ENCODE results near the gene CLDN18.

CLDN18 gene

DNA sequence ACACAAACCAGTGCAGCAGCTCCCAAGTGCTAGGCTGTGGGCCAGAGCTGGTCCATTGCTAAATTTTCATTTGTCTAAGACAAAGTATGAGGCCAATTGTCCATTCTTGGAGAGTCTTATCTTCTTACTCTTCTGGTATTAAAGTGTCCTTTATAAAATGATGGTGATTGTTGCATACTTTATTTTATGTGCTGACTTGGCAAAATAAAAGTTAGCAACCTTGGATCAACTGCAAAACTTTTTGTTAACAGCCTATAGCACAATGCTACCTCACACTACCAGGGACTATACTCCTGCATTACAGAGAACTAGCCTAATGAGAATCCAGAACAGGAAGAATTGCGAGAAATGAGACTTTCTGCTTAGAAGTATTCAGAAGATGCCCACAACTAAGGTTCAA, 44.1 kb downstream of the CLDN18 start:
- DNase-seq (ENCODE audit: extremely low read depth, low read depth): no peak
- TF ChIP-seq, protein P1, sequence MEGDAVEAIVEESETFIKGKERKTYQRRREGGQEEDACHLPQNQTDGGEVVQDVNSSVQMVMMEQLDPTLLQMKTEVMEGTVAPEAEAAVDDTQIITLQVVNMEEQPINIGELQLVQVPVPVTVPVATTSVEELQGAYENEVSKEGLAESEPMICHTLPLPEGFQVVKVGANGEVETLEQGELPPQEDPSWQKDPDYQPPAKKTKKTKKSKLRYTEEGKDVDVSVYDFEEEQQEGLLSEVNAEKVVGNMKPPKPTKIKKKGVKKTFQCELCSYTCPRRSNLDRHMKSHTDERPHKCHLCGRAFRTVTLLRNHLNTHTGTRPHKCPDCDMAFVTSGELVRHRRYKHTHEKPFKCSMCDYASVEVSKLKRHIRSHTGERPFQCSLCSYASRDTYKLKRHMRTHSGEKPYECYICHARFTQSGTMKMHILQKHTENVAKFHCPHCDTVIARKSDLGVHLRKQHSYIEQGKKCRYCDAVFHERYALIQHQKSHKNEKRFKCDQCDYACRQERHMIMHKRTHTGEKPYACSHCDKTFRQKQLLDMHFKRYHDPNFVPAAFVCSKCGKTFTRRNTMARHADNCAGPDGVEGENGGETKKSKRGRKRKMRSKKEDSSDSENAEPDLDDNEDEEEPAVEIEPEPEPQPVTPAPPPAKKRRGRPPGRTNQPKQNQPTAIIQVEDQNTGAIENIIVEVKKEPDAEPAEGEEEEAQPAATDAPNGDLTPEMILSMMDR (IDR thresholded peaks at IDR 0.05; ENCODE audit: low read depth, low read length, missing control alignments): no peak
- no peak overlapping the region for H3K4me3 ChIP-seq (replicated peaks; ENCODE audit: low read depth, low read length)

GRCh38 chr3:138057384-138057783, 47.4 kb downstream of the CLDN18 start:
- DNase-seq (ENCODE audit: extremely low read depth, low read depth): no peak
- TF ChIP-seq, protein P1 (IDR thresholded peaks at IDR 0.05; ENCODE audit: low read depth, low read length, missing control alignments): no peak
- no peak overlapping the region for H3K4me3 ChIP-seq (replicated peaks; ENCODE audit: low read depth, low read length)

DNA sequence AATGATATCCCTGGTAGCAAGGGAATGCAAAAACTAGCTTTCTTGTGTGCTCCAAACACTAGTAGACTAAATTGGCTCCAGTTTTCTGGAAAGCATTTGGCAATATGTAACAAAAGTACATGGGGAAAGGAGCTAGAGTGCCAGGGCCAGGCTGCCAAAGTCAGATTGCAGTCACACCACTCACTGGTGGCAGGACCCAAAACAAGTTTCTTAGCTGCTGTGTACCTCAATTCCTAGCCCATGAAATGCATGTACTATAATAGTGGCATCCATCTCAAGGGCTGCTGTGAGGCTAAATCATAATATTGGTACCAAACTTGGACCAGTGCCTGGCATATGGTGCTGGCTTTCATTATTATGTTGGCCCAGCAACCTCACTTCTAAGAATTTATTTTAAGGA, 49.3 kb downstream of the CLDN18 start:
- TF ChIP-seq, protein P1 (IDR thresholded peaks at IDR 0.05; ENCODE audit: low read depth, low read length, missing control alignments): no peak
- no peak overlapping the region for H3K4me3 ChIP-seq (replicated peaks; ENCODE audit: low read depth, low read length)

DNA sequence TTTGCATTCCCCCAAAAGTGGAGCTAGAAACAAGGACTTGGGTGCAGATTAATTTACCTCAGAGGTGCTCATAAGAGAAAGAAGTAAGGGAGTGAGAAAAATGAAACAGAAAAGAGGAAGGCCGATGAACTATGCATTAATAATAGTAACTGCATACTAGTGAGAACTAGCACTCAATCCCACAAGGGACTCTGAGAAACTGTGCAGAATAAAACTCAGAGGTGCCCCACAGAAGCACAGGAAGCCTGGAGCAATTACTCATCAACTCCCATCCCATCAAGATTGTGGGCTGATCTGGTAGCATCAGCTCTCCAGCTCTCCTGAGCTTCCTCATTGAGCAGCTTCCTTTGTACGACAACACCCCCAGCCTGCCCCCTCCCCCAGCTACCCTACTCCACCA, 50.8 kb downstream of the CLDN18 start:
- TF ChIP-seq, protein P1 (IDR thresholded peaks at IDR 0.05; ENCODE audit: low read depth, low read length, missing control alignments): no peak
- H3K4me3 ChIP-seq (replicated peaks; ENCODE audit: low read depth, low read length): no peak overlapping the region

More for the DNA sequence above, 49.3 kb downstream of the CLDN18 start:
- no peak for DNase-seq (ENCODE audit: extremely low read depth, low read depth)

DNA sequence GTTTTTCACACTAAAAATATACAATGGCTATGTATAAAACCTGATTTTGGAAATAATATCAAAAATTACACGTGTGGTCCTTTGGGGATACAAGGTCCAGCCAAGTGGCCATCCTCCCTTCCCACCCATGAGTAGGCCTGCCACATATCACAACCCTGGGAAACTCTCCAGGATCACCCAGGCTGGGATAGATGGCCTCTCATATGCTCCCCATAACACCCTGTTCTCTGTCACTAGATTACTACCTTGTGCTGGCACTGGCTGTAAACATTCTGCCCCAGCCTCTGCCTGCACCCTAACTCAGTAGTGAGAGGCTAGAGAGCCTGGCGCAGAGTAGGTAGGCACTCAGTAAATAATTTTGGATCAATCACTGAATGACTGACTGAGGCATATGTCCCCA, 52.1 kb downstream of the CLDN18 start:
- TF ChIP-seq, protein P1 (IDR thresholded peaks at IDR 0.05; ENCODE audit: low read depth, low read length, missing control alignments): no peak
- no peak for DNase-seq (ENCODE audit: extremely low read depth, low read depth)
- H3K4me3 ChIP-seq (replicated peaks; ENCODE audit: low read depth, low read length): no peak overlapping the region

More for the DNA sequence above, 50.8 kb downstream of the CLDN18 start:
- DNase-seq (ENCODE audit: extremely low read depth, low read depth): no peak

- no peak overlapping the region for H3K4me3 ChIP-seq (replicated peaks; ENCODE audit: low read depth, low read length)
- no peak for DNase-seq (ENCODE audit: extremely low read depth, low read depth)
These were observed 52.7 kb downstream of the CLDN18 start for GRCh38 chr3:138062626-138063025.

More at GRCh38 chr3:138062626-138063025, 52.7 kb downstream of the CLDN18 start:
- TF ChIP-seq, protein P1 (IDR thresholded peaks at IDR 0.05; ENCODE audit: low read depth, low read length, missing control alignments): no peak

Measured in HFF-Myc (cell line).